Measurements from ENCODE around the gene COX20. TPM values are rescaled to one million over a fixed set of nuclear protein-coding genes. Genes with fewer than 3 reads are reported as not detected.

The COX20 gene
- total RNA-seq, 1 donor from 2014 or later, result 22.8 TPM

- H3K27ac ChIP-seq, result peak overlapping the region; percentile 99
- peaks cover 21% of the 10 kb centered on the region for H3K36me3 ChIP-seq
- DNase-seq (no peak), ATAC-seq (peak in 1 of 2 donors; percentile 3)
- H3K9me3 ChIP-seq, result no peaks in the 10 kb centered on the region
- intact Hi-C loops (cut with DNase I), result no loop called here
- H3K4me3 ChIP-seq, result peak overlapping the region; percentile 78
- TF ChIP-seq CTCF (IDR thresholded peaks at IDR 0.05), result no peak
- no peaks in the 10 kb centered on the region for H3K27me3 ChIP-seq (ENCODE audit: low read depth)
- peaks cover 44% of the 10 kb centered on the region for H3K4me1 ChIP-seq
Observed at GRCh38 chr1:244836135-244836521, 670 bp downstream of the COX20 start.

- H3K36me3 ChIP-seq, result peaks cover 26% of the 10 kb centered on the region
- no peaks in the 10 kb centered on the region for H3K27me3 ChIP-seq (ENCODE audit: low read depth)
- H3K4me3 ChIP-seq, result peak overlapping the region; percentile 78
- no peak for TF ChIP-seq CTCF (IDR thresholded peaks at IDR 0.05)
- no peak for DNase-seq
- no peaks in the 10 kb centered on the region for H3K9me3 ChIP-seq
- ATAC-seq, result no peak
- H3K27ac ChIP-seq, result peak overlapping the region; percentile 99
- peaks cover 48% of the 10 kb centered on the region for H3K4me1 ChIP-seq
- intact Hi-C loops (cut with DNase I), result no loop called here
Observed at GRCh38 chr1:244836584-244836983, 1.1 kb downstream of the COX20 start.

- Histone ChIP-seq H3K27ac (no peak overlapping the region), H3K4me1 (peaks cover 50% of the 10 kb centered on the region), H3K27me3 (ENCODE audit: low read depth) (no peaks in the 10 kb centered on the region), H3K36me3 (peaks cover 37% of the 10 kb centered on the region), H3K9me3 (no peaks in the 10 kb centered on the region), H3K4me3 (no peak overlapping the region)
- ATAC-seq (no peak), DNase-seq (no peak)
- no peak for TF ChIP-seq CTCF (IDR thresholded peaks at IDR 0.05)
- intact Hi-C loops (cut with DNase I), result no loop called here
Observed at GRCh38 chr1:244837597-244838258, 2.3 kb downstream of the COX20 start.

GRCh38 chr1:244839656-244840055, 4.2 kb downstream of the COX20 start:
- ATAC-seq, result no peak
- no peak overlapping the region for H3K4me3 ChIP-seq
- intact Hi-C loops (cut with DNase I), result no loop called here
- H3K4me1 ChIP-seq, result peaks cover 45% of the 10 kb centered on the region
- peaks cover 56% of the 10 kb centered on the region for H3K36me3 ChIP-seq
- no peak for DNase-seq
- H3K27me3 ChIP-seq (ENCODE audit: low read depth), result no peaks in the 10 kb centered on the region
- TF ChIP-seq CTCF (IDR thresholded peaks at IDR 0.05), result no peak
- no peaks in the 10 kb centered on the region for H3K9me3 ChIP-seq
- no peak overlapping the region for H3K27ac ChIP-seq

GRCh38 chr1:244840219-244840794, 4.8 kb downstream of the COX20 start:
- H3K27me3 ChIP-seq (ENCODE audit: low read depth), result no peaks in the 10 kb centered on the region
- intact Hi-C loops (cut with DNase I), result no loop called here
- no peaks in the 10 kb centered on the region for H3K9me3 ChIP-seq
- peaks cover 63% of the 10 kb centered on the region for H3K36me3 ChIP-seq
- no peak for DNase-seq
- no peak for TF ChIP-seq CTCF (IDR thresholded peaks at IDR 0.05)
- H3K27ac ChIP-seq, result no peak overlapping the region
- peaks cover 45% of the 10 kb centered on the region for H3K4me1 ChIP-seq
- no peak overlapping the region for H3K4me3 ChIP-seq
- no peak for ATAC-seq
